ENCODE data around the gene UPF2.

UPF2 gene

DNA sequence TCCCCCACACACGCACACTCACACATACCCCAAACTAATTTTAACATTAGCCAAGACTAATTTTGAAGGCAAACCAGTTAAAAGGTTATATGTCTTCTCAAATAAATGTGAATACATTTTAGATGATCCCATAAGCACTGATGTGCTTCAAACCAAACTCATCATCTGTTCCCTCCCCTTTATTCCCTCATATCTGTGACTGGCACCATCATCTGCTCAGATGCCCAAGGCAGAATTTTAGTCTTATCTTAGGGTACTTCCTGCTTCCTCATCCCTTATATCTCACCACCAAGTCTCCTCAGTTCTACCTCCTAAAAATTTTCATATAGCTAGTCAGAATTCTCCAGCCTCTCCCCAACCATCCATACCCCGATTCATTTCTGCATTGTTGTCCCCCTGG, 80.4 kb downstream of the UPF2 start:
- in situ Hi-C loops (cut with MboI; ENCODE audit: low sequenced_read_pairs): no loop called here
- peaks cover 54% of the 10 kb centered on the region for H3K36me3 ChIP-seq (replicated peaks)
- no peaks in the 10 kb centered on the region for H3K4me1 ChIP-seq
- no peak for DNase-seq (ENCODE audit: low spot score in 2 of 2)
- peaks cover 8% of the 10 kb centered on the region; the same call in 1 of the 2 replicates for H3K9me3 ChIP-seq
- H3K27me3 ChIP-seq (ENCODE audit: low read depth): no peaks in the 10 kb centered on the region
- no peak overlapping the region for H3K4me3 ChIP-seq

DNA sequence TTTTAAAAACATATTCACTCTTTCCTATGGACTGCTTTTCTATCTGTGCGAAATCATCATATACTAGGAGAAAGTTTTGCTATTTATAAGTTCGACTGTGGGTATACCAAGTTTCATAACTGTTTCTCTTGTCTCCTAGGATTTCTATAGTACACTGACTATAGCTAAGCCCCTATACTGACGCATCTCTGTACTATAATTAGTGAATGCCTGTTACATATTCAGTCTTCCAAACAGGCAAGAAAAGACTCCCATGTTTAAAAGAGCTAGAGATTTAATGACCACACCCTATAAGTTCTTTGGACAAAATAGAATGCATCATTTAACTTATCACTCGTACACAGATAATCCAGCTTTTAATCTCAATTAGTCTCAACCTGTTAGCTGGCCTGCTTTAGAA, 80.8 kb downstream of the UPF2 start:
- no peak for DNase-seq (ENCODE audit: low spot score in 2 of 2)
- Histone ChIP-seq H3K9me3 (peaks cover 8% of the 10 kb centered on the region; the same call in 1 of the 2 replicates), H3K4me3 (no peak overlapping the region), H3K27me3 (ENCODE audit: low read depth) (no peaks in the 10 kb centered on the region), H3K36me3 (replicated peaks) (peaks cover 51% of the 10 kb centered on the region), H3K4me1 (no peaks in the 10 kb centered on the region)
- in situ Hi-C loops (cut with MboI; ENCODE audit: low sequenced_read_pairs): no loop called here

DNA sequence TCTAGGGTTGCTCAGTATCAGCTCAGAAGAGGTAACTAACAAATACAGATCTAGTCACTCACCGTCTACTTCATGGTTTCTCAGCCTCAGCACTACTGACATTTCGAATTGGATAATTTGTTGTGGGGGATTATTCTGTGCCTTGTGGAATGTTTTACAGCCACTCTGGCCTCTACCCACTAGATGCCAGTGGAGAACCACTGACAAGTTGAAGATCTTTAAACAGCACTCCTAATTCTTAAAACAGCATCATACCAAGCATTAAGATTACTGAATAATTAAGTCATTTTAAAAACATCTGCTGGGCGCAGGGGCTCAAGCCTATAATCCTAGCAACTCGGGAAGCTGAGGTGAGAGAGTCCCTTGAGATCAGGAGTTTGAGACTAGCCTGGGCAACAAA, 82.6 kb downstream of the UPF2 start:
- Histone ChIP-seq H3K4me3 (no peak overlapping the region), H3K27me3 (ENCODE audit: low read depth) (no peaks in the 10 kb centered on the region), H3K4me1 (no peaks in the 10 kb centered on the region), H3K9me3 (no peaks in the 10 kb centered on the region), H3K36me3 (replicated peaks) (peaks cover 53% of the 10 kb centered on the region)
- no peak for DNase-seq (ENCODE audit: low spot score in 2 of 2)
- in situ Hi-C loops (cut with MboI; ENCODE audit: low sequenced_read_pairs): no loop called here

DNA sequence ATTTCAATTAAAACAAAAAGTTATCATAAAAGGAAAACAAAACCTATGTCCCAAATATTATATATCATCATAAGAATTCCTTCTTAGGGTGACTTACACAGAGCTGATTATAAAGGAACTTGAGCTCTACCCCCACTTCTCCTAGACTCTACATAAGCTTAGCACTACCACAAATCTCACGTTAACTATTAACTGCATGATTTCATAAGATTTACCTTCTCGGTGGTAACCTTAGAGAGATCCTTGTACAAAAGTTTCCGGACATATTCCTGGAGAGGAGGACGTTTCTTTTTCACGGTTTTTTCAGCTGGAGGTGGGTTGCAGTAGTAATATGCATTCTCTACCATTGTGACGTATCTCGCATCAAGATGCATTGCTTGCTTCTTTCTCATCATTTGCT, 83.7 kb downstream of the UPF2 start:
- Histone ChIP-seq H3K4me1 (no peaks in the 10 kb centered on the region), H3K36me3 (replicated peaks) (peaks cover 46% of the 10 kb centered on the region), H3K4me3 (no peak overlapping the region), H3K9me3 (no peaks in the 10 kb centered on the region), H3K27me3 (ENCODE audit: low read depth) (no peaks in the 10 kb centered on the region)
- no peak for DNase-seq (ENCODE audit: low spot score in 2 of 2)
- in situ Hi-C loops (cut with MboI; ENCODE audit: low sequenced_read_pairs): no loop called here

DNA sequence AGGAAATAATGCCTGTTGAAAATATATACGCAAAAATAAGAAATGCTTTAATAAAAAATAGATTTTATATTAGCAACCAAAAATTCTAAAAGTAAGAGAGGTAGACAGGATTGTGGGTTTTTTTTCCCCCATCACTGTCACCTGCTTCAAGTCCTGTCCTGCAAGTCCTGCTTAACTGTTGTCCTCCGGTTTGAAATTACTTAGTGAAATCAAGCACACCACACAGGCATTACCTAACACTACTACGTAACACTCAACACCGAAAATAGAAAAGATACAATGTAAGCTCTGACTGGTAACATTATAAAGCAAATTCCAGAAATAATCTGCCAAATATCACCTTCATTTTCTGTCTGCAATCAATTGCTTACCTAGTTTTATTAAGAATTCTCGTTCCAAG, 90.9 kb downstream of the UPF2 start:
- H3K27me3 ChIP-seq (ENCODE audit: low read depth): no peaks in the 10 kb centered on the region
- no peak for DNase-seq (ENCODE audit: low spot score in 2 of 2)
- no peak overlapping the region for H3K4me3 ChIP-seq
- in situ Hi-C loops (cut with MboI; ENCODE audit: low sequenced_read_pairs): no loop called here
- H3K4me1 ChIP-seq: no peaks in the 10 kb centered on the region; the same call in 1 of the 2 replicates
- H3K36me3 ChIP-seq (replicated peaks): peaks cover 27% of the 10 kb centered on the region
- no peaks in the 10 kb centered on the region for H3K9me3 ChIP-seq

DNA sequence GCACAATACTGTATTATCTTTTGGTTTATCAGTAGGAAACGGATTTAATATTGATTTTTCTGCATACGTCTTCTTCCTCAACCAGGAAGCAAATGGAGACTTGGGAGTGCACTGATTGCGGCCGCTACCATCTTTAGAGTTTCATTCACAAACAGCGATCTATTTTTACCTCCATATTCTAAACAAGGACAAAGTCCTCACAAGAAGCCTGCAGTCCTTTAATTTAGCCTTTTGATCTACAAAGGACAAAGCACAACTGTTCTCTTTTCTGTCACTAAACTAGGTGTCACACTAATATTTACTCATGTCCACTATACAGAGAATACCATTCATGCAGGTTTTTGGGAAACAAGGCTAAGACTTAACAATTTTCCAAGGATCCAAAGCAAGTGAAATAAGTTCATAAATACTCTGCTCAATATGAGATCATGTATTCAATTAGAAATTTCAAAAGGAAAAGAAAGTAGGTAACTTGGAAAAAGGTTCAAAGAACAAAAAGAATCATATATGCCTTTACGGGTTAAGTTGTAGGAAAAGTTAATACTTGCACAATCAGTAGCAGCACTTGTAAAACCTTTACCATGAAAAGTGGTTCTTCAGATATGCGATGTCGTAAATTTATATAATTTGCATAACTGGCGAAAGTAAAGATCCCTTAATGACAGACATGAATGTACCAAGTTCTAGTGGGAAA, 92.1 kb downstream of the UPF2 start:
- DNase-seq (ENCODE audit: low spot score in 2 of 2): peak in 1 of 2 experiments; percentile 18
- H3K27me3 ChIP-seq (ENCODE audit: low read depth): no peaks in the 10 kb centered on the region
- in situ Hi-C loops (cut with MboI; ENCODE audit: low sequenced_read_pairs): no loop called here

DNA sequence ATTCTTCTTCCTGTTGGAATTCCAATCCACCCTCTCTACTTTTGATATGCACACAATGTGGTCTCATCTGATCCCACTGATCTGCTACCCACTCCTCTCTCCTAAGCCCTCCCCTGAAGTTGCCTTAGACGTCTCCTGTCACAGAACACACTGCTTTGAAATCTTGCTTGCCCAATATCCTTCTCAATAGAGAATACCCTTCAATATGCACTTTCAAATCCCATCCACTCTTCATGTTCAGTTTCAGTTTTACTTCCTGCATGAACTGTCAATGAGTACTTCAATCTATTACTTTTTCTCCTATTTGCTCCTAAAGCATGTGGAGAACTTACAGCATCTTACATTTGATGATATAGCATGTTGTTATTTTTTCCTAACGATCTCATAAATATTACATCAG, 93.5 kb downstream of the UPF2 start:
- Histone ChIP-seq H3K9me3 (no peaks in the 10 kb centered on the region), H3K4me3 (no peak overlapping the region), H3K27me3 (ENCODE audit: low read depth) (no peaks in the 10 kb centered on the region), H3K4me1 (no peaks in the 10 kb centered on the region; the same call in 1 of the 2 replicates), H3K36me3 (replicated peaks) (peaks cover 16% of the 10 kb centered on the region; the same call in 1 of the 2 replicates)
- no peak for DNase-seq (ENCODE audit: low spot score in 2 of 2)
- in situ Hi-C loops (cut with MboI; ENCODE audit: low sequenced_read_pairs): no loop called here

More for the DNA sequence above, 92.1 kb downstream of the UPF2 start:
- Histone ChIP-seq H3K9me3 (no peaks in the 10 kb centered on the region), H3K4me3 (no peak overlapping the region), H3K4me1 (no peaks in the 10 kb centered on the region; the same call in 1 of the 2 replicates), H3K36me3 (replicated peaks) (peaks cover 21% of the 10 kb centered on the region; the same call in 1 of the 2 replicates)

DNA sequence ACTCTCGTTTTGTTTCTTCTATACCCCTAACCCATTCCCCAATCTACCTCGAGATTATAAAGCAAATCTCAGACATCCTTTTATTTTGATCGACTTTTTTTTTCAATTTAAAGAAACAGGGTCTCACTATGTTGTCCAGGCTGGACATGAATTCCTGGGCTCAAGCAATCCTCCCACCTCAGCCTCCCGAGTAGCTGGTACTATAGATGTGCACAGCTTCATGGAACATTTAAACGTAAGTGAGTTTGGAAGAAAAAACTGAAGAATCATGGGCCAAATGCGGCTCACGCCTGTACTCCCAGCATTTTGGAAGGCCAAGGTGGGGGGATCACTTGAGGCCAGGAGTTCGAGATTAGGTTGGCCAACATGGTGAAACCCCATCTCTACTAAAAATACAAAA, 96.0 kb downstream of the UPF2 start:
- H3K9me3 ChIP-seq: no peaks in the 10 kb centered on the region
- H3K27me3 ChIP-seq (ENCODE audit: low read depth): no peaks in the 10 kb centered on the region
- no peaks in the 10 kb centered on the region; the same call in 1 of the 2 replicates for H3K4me1 ChIP-seq
- in situ Hi-C loops (cut with MboI; ENCODE audit: low sequenced_read_pairs): no loop called here
- H3K4me3 ChIP-seq: no peak overlapping the region
- peaks cover 20% of the 10 kb centered on the region for H3K36me3 ChIP-seq (replicated peaks)
- no peak for DNase-seq (ENCODE audit: low spot score in 2 of 2)

DNA sequence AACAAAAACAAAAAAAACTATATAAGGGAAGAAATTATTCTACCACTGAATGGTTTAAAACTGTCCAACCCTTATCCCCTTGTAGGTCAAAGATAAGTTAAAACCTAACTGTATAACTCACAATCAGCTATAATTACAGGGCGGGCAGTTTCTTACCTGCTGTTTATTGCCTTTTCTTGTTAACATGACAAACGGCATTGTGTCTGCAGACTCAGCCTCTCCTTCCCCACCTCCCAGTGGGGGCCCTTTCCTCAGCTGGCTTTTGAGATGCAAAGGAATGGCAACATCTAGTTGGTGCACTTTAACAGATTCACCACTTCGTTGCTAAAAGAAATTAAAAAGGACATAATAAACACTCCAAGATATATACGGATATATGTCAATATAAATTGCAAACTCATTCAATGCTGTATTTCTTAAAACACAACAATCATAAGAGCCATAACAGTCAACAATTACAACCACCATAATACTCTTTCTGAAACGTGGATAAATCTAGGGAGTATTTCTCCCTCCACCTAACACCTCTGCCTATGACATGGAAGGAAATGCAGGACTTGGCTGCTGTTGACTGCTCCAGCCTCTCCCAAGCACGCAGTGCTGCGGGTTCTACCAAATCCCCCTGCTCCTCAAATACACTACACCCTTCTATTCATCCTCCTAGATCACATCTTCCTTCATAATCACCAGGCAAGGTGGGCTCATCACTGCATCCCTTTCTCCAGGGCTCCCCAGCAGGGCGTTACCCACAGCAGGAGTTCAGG, 106.0 kb downstream of the UPF2 start:
- H3K36me3 ChIP-seq (replicated peaks): peaks cover 17% of the 10 kb centered on the region

DNA sequence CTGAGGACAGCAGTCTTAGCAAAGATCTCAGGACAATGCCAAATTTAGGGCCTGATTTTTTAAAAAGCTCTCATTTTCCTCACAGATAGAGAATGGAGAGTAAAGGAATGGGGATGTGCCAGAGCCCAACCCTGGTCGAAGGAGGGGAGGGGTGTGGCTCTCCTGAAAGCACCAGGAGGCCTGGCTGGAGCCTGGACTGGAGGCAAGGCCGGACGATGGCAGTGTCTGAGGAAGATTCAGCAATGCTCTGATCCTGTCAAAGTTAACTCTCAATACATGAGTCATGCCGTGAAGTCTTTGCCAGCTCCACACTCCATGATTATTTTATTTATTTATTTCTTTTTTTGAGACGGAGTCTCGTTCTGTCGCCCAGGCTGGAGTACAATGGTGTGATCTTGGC, 108.3 kb downstream of the UPF2 start:
- in situ Hi-C loops (cut with MboI; ENCODE audit: low sequenced_read_pairs): no loop called here
- no peak overlapping the region for H3K4me3 ChIP-seq
- peaks cover 37% of the 10 kb centered on the region for H3K4me1 ChIP-seq
- no peaks in the 10 kb centered on the region for H3K9me3 ChIP-seq
- peaks cover 32% of the 10 kb centered on the region for H3K36me3 ChIP-seq (replicated peaks)
- no peaks in the 10 kb centered on the region for H3K27me3 ChIP-seq (ENCODE audit: low read depth)
- DNase-seq (ENCODE audit: low spot score in 2 of 2): peak in 1 of 2 experiments; percentile 36

More for the DNA sequence above, 106.0 kb downstream of the UPF2 start:
- no peaks in the 10 kb centered on the region for H3K27me3 ChIP-seq (ENCODE audit: low read depth)
- H3K9me3 ChIP-seq: no peaks in the 10 kb centered on the region
- H3K4me3 ChIP-seq: no peak overlapping the region
- DNase-seq (ENCODE audit: low spot score in 2 of 2): peak; percentile 44 to 53
- peaks cover 34% of the 10 kb centered on the region for H3K4me1 ChIP-seq
- in situ Hi-C loops (cut with MboI; ENCODE audit: low sequenced_read_pairs): no loop called here

DNA sequence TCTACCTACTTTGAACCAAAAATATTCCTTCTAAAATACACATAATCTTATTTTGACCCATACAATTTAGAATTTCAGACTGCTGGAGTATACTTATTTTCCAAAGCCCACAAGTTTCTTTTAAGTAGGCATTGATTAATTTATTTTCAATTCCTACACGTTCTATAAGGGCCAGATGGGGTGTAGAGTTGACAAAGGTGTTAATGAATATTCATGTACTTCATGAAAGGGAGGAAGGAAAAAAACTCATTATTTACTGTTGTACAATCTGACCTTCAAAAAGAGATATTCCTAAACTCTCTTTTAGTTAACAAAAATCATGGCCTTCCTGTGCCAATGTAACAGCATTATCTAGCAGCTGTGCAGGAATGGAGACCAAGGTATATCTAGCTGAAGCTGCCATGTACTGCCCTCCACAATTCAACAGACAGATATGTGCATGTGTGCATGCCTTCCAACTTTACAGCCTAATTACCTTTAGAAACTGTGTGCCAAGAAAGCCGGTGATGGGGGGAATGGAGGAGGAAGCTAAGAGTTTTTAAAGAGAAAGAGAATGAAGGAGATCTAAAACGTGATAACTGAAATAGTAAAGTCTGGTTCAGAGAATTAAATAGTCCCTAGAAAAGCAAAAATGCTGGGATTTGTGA, 108.9 kb downstream of the UPF2 start:
- peaks cover 38% of the 10 kb centered on the region for H3K36me3 ChIP-seq (replicated peaks)
- no peak for DNase-seq (ENCODE audit: low spot score in 2 of 2)
- H3K27me3 ChIP-seq (ENCODE audit: low read depth): no peaks in the 10 kb centered on the region
- in situ Hi-C loops (cut with MboI; ENCODE audit: low sequenced_read_pairs): no loop called here
- no peaks in the 10 kb centered on the region for H3K9me3 ChIP-seq
- no peak overlapping the region for H3K4me3 ChIP-seq
- H3K4me1 ChIP-seq: peaks cover 37% of the 10 kb centered on the region

DNA sequence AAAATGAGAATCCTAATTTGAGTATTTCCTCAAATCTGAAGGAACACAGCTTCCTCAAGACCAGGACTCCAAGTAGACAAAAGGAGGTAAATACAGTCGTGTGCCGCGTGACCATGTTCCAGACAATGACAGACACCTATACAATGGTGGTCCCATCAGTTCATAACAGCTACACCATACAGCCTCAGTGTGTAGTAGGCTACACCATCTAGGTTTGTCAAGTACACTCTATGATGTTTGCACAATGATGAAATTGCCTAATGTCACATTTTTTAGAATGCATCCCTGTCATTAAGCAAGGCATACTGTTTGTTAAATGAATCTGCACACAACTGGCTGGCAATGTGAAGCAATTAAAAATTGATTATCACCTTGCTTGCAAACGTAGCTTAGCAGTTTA, 111.6 kb downstream of the UPF2 start:
- Histone ChIP-seq H3K36me3 (replicated peaks) (peaks cover 54% of the 10 kb centered on the region), H3K27me3 (ENCODE audit: low read depth) (no peaks in the 10 kb centered on the region)

DNA sequence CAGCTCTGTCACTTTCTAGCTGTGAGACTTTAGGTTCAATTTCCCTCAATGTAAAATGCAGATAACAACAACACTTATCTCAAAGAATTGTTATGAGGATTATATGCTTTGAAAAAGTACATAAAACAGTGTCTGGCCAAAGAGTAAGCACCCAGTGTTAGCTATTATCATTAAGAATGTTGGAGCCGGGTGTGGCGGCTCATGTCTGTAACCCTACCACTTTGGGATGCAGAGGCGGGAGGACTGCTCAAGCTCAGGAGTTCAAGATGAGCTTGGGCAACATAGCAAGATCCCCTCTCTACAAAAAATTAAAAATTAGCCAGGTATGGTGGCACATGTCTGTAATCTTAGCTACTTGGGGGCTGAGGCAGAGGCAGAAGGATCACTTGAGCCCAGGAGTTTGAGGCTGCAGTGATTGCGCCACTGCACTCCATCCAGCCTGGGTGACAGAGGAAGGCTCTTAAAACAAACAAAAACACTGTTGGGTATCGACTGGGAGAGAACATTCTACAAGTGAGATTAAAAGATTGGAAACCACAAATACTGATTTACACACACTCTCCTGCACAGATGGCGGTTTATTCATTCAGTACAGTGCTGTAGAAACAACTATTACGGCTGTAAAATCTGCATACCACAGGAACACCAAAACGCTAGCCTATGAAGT, 112.2 kb downstream of the UPF2 start:
- in situ Hi-C loops (cut with MboI; ENCODE audit: low sequenced_read_pairs): no loop called here
- peaks cover 53% of the 10 kb centered on the region for H3K36me3 ChIP-seq (replicated peaks)
- no peak for DNase-seq (ENCODE audit: low spot score in 2 of 2)

More for the DNA sequence above, 111.6 kb downstream of the UPF2 start:
- DNase-seq (ENCODE audit: low spot score in 2 of 2): no peak
- Histone ChIP-seq H3K9me3 (no peaks in the 10 kb centered on the region), H3K4me1 (peaks cover 12% of the 10 kb centered on the region), H3K4me3 (no peak overlapping the region)
- in situ Hi-C loops (cut with MboI; ENCODE audit: low sequenced_read_pairs): no loop called here

More for the DNA sequence above, 112.2 kb downstream of the UPF2 start:
- peaks cover 12% of the 10 kb centered on the region for H3K4me1 ChIP-seq
- H3K27me3 ChIP-seq (ENCODE audit: low read depth): no peaks in the 10 kb centered on the region
- no peak overlapping the region for H3K4me3 ChIP-seq
- H3K9me3 ChIP-seq: no peaks in the 10 kb centered on the region

Measured in HAP-1 (cell line).